ENCODE measurements around the gene TNRC6C.
"Not testable (repeated sequence)": the region's sequence is repeated elsewhere in the genome, so short reads cannot be mapped to it uniquely, and the experiment has no call there.

TNRC6C gene

DNA sequence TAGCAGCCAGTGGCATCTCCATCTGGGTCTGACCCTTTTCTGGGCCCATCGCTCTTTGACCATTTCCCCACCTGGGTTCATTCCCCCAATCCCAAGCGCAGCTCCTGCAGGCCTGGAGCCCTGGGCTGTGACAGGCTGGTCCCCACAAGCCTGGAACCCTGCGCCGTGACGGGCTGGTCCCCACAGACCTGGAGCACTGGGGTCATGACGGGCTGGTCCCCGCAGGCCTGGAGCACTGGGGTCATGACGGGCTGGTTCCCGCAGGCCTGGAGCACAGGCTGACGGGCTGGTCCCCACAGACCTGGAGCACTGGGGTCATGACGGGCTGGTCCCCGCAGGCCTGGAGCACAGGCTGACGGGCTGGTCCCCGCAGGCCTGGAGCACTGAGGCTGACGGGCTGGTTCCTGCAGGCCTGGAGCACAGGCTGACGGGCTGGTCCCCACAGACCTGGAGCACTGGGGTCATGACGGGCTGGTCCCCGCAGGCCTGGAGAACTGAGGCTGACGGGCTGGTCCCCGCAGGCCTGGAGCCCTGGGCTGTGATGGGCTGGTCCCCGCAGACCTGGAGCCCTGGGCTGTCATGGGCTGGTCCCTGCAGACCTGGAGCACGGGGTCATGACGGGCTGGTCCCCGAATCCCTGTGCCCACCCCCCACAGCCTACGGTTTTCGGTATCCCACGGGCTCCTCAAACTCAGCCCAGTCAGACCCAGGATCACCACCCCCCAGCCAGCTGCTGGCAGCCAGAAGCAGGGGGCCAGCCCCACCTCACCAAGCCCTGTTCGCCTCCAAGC, 153.4 kb downstream of the TNRC6C start:
- DNase-seq (ENCODE audit: low read depth), result no peak

DNA sequence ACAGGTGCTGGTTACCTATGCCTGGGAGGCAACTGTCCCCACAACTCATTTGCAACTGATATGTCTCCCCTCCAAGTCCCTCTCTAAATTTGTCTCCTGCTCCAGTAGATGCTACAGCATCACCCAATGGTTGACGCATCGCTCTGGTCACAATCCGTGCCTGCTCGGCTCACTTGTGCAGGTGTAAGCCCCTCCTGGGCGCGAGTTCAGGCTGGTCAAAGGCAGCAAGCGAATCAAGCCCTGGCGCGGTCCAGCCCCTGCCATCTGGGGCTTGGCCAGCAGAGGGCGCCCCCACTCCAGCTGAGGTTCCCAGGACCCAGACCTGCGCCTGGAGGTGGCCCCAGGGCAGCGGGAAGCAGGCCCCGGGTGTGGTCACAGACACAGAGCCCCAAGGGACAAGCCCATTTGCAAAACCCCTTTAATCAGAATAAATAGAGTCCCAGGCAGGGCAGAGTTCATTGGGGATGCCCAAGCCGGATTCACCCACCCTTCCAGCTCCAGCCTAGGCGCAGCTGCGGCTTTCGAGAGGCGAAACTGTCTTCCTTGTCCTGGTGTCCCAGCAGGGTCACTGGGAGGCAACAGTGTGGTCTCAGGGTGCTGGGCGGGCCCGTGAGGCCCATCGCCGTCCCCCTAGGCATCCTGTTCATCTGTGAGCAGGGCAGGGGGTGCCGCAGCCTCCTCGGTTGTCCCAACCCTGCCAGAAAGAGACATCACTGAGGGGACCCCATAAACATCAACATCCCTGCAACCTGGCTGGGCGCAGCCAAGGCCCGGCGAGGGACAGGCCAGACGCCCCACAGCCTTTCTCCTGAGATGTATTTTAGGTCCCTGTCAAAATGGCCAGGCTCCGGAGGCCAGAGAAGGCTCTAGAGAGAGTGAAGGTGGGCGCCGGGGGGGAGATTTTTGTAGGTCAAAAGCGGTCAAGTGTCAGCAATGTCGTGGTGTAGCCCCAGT, 154.3 kb downstream of the TNRC6C start:
- DNase-seq (ENCODE audit: low read depth), result peak; percentile 17

DNA sequence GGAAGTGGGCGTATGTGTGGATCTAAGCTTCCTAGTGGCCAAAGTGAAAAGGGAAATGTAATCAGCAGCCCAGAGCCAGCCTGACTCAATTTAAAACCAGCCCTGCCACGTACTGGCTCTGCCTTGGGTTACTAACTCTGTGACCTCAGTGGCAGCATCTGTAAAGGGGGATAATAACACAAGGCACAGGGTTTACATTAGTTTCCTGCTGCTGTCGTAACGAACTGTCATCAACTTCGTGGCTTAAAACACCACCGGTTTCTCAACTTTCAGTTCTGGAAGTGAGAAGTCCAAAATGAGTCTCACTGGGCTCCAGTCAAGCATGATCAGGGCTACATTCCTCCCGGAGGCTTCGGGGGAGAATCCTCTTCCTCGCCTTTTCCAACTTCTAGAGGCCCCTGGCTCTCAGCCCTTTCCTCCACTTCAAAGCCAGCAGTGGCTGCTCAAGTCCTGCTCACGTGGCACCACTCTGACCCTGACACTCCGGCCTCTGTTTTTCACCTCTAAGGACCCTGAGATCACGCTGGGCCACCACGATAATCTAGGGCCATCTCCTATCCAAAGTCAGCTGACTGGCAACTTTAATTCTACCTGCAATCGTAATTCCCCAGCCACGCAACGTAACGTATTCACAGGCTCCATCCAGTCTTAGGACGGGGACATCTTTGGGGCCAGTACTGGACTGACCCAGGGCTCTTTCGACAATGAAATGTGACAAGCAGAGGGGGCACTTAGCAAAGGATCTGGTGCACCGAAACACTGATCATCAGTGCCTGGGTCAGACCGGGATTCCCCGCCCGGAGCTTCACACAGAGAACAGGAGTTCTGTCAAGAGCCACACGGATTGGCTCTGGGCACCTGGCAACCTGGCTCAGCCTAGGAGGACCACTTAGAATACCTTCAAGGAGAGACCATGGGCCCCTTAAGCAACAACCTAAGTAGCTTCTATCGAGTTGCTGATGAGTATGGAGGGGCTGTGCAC, 155.6 kb downstream of the TNRC6C start:
- no peak for DNase-seq (ENCODE audit: low read depth)

DNA sequence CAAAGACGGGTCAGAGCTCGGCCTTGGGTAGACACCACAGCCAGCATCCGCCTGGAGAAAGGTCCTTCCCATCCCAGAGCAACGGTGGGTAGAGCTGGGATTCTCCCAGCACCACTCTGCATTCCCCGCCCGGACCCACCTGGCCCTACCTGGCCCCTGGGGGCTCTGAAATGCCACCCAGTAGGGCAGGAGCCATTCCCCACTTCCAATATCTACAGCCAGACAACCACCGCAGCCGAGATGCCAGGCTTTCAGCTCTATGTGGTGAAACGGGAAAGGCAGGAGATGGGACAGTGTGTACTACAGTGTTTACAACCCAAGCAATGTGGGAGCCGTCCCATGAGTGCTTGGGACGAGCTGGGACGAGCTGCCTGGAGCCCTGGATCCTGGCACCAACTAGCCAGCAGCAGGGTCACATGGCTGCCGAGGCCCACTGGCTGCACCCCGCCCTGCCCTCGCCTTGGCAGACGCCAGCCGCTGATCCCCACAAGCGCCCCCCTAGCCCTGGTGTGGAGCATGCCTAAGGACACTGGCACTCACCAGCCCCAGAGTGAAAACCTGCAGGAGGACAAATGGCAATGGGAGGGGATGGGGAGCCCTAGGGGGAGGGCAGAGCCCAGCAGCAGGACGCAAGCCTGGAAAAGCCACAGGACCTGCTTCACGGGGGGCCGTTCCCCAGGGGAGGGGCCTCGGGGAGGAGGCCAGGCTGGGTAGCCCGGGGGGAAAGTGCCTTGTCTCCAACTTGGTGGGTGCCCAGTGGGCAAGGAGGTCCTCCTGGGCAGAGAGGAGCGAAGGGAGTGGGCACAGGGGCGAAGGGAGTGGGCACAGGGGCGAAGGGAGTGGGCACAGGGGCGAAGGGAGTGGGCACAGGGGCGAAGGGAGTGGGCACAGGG, 156.6 kb downstream of the TNRC6C start:
- peak; percentile 36 for DNase-seq (ENCODE audit: low read depth)

DNA sequence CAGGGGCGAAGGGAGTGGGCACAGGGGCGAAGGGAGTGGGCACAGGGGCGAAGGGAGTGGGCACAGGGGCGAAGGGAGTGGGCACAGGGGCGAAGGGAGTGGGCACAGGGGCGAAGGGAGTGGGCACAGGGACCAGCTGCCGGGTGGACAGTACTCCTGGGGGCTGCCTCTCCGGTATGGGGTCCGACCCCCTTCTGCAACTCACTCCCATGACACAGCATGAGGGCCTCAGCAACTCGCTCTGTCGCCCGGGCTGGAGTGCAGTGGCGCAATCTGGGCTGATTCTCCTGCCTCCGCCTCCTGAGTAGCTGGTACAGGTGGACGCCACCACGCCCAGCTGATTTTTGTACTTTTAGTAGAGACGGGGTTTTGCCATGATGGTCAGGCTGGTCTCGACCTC, 157.3 kb downstream of the TNRC6C start:
- not testable (repeated sequence) for DNase-seq (ENCODE audit: low read depth)

DNA sequence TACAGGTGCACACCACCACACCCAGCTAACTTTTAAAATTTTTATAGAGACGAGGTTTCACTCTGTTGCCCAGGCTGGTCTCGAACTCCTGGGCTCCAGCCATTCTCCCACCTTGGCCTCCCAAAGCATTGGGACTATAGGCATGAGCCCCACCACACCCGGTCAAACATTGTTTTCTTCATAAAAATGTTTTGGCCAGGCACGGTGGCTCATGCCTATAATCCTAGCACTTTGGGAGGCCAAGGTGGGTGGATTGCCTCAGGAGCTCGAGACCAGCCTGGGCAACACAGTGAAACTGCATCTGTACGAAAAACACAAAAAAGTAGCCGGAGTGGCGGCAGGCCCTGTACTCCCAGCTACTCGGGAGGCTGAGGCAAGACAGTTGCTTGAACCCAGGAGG, 157.9 kb downstream of the TNRC6C start:
- DNase-seq (ENCODE audit: low read depth), result no peak

DNA sequence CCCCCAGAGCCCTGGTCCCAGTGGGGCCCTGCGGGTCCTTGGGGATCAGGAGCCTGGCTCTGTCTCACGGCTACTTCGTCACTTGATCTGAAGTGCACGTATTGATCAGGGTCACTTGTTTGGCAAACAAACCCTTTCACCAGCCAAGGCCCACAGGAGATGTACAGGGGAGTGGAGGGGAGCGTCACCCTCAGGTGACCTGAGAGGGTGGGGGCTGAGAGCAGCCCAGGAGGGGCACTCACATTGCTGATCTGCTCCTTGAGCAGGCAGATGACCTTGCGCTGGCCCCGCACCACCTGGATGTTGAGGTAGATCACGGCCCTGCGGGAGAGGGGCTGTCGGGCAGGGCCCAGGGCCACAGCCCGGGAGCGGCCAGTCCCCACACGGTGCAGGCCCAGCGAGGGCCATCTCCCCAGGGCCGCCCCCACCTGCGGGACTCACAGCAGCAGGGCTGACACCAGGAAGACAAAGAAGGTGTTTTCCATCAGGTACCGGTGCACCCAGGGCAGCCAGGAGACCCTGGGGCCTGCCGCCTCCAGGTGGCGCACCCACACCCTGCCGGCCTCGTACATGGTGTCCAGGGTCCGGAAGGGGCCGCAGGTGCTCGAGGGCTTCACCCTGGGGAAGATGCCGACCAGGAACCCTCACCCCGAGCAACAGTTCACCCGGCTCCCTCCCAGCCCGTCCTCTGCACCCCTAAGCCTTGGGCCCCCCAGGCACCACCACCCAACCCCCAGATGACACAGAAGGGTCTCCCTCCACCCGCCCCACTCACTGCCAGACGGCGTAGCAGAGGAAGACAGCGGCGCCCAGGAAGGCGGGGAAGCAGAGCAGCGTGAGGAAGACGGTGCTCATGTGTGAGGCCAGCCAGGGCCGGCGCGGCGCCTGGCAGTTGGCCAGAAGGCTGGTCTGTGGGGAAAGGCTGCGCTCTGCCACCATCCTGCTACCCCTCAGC, 158.8 kb downstream of the TNRC6C start:
- peak; percentile 18 for DNase-seq (ENCODE audit: low read depth)

DNA sequence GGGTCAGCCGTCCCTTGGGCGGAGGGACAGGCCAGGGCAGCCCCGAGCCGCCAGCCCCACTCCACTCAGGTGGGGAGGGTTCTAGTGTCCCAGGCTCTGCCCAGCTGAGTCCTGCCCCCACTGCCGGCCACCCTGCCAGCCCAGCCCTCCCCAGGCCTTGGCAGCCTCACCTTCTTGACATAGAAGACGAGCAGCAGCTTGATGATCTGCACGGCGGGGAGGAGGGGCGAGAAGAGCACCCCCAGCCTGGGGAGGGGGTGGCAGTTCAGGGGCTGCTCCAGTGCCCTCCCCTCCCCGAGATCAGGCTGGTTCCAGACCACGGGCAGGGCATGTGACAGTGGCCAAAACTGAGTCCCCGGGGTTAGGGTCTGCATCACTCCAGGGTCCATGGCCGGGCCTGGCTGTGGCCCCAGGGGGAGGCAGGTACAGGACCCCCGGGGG, 160.3 kb downstream of the TNRC6C start:
- no peak for DNase-seq (ENCODE audit: low read depth)

DNA sequence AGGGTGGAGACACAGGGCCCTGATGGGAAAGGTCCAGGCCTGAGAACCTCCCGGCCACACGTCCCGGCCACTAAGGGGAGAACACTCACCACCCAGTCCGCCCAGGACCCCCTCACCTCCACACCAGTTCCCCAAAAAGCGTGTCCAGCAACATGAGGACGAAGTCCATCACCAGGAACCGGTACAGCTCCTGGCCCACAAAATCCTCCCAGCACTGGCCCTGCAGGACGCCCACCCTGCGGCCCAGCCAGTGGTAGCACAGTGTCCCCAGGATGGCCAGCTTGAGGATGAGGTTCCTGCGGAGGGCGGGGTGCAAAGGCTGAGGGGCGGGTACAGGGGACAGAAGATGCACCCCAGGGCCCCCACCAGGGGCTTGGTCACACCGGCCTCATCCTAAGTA, 162.0 kb downstream of the TNRC6C start:
- no peak for DNase-seq (ENCODE audit: low read depth)

DNA sequence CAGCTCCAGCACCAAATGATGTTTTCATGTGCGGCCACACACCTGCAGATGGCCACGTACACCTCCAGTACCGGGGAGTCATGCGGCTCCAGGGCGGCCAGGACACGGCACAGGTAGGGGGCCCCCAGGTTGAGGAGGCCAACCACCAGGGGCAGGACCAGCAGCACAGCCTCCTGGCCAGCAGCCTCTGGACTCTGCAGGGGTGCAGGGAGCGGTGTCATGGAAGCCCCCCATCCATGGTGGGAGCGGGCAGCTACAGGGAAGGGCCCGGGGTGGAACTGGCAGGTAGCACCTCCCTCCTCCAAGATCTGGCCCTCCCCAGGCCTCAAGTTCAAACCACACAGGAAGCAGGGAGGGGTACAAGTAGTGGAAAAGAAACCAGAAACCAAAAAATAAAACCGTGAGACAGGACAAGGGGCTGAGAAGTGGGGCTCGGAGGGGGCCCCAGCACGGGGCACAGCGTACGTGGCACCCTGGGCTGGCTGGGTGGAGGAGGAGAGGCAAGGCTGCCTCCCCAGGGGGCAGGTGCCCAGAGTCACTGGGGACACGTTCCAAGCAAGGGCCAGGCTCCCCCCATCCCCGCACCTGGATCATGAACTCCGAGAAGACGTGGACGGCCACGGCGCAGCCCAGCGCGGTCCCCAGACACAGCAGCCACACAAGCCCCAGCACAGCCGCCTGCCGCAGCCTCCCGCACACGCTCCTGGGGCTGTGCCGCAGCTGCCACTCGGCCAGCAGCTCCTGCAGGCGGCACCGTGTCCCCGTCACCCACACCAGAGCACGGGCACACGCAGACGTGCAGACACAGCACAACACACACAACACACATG, 162.7 kb downstream of the TNRC6C start:
- DNase-seq (ENCODE audit: low read depth), result no peak

DNA sequence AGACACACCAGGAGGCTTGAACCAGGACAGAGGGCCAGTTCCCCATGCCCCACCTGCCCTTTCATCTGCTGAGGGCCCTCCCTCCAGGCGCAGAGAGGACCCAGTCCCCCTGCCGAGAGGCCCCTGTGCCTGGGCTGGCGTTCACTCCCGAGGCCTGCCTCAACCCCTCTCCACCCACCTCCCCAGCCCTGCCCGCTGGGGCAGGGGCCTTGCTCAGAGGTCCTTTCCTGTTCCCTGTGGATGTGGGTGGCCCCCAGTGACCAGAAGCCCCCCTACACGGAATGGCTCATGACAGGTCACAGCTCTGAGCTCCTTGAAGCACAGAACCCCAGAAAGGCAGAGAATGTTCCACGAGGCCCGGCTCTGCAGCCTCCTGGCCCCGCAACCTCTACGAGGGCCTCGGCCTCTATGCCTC, 163.3 kb downstream of the TNRC6C start:
- DNase-seq (ENCODE audit: low read depth), result no peak

DNA sequence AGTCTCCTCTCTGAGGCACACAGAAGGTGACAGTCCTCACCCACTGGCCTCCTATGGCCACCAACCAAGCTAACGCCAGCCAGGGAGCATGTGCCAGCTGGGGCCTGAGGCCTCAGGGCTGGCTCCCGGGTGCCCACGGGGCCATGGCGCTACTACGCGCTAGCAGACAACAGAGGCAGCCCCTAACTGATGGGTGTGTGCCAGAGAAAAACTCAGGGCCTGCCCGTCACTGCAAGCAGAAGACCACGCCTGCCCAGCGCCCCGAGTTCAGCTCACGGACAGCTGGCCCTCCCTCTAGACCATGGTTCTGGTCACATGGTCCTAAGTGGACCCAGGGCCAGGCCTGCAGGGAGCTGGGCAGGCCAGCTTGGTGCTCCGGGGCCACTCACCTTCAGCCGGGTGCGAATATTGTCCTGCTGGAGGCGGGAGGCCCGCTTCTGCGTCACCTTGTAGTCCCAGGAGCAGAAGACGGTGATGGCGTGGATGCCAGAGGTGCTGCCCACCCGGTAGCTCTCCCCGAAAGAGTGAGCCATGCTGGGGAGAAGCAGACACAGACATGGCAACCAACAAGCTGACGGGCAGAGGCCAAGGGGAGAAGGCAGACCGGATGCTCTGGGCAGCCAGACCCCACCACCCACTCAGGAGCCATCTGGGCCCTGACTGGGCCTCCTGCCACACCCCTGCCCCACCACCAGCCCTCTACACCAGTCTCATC, 163.9 kb downstream of the TNRC6C start:
- DNase-seq (ENCODE audit: low read depth), result no peak

DNA sequence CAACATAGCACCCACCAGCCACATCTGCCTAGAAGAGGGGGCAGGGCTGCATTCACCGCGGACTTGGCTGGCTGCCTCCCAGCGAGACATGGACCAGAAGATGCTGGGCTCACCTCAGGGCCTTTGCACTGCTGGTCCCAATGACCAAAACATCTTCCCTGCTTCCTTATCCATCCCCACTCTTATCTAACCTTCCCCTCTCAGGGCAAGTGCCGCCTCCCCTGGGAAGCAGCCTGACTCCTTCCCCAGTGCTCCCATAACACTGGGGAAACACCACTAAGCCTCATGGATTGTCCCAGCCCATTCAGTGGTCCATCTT, 164.4 kb downstream of the TNRC6C start:
- no peak for DNase-seq (ENCODE audit: low read depth)

DNA sequence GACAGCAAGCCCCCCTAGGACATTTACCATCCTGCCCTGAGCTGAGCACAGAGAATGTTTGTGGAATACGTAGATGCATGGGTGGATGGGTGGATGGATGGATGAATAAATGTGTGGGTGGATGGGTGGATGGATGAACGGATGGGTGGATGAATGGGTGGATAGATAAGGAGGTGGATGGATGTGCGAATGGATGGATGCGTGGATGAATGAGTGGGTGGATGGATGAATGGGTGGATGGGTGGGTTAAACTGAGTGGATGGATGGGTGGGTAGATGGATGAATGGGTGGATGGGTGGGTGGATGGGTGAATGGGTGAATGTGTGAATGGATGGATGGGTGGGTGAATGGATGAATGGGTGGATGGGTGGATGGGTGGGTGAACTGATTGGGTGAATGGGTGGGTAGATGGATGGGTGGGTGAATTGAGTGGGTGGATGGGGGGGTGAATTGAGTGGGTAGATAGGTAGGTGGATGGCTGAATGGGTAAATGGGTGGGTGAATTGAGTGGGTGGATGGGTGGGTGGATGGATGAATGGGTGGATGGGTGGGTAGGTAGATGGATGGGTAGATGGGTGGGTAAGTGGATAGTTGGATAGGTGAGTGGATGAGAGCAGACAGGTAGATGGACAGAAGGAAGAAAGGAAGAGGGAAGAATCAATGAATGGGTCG, 164.9 kb downstream of the TNRC6C start:
- no peak for DNase-seq (ENCODE audit: low read depth)

DNA sequence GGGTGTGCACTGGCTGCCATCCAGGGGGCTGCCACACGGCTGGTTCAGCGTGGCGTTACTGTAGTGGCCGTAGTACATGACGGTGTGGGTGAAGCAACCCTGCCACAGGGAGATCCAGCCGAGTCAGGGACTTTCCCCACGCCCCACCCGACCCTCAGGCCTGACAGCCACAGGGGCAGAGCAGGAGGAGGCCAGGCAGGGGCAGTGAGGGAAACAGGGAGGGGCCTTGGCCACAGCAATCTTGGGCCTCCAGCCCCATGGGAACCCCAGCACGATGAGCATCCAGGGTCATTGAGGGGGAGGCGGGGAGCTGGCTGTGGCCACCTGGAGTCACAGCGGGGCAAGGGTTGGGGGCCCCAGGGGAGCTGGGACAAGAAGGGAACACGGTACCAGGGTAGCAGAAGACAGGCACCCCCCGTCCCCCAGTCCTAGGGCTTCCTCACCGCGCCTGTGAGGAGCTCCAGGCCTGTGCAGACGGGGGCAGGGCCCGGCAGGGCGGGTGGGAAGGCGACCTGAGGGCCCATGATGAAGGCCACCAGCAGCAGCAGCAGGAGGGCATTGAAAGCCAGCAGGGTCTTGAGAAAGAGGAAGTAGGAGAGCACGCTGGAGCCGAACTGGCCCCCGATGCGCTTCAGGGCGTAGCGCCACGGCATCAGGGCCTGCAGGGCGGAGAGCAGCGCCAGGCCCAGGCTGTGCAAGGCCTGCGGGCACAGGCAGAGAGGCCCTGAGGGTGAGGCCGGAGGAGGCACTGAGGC, 165.8 kb downstream of the TNRC6C start:
- DNase-seq (ENCODE audit: low read depth), result no peak

DNA sequence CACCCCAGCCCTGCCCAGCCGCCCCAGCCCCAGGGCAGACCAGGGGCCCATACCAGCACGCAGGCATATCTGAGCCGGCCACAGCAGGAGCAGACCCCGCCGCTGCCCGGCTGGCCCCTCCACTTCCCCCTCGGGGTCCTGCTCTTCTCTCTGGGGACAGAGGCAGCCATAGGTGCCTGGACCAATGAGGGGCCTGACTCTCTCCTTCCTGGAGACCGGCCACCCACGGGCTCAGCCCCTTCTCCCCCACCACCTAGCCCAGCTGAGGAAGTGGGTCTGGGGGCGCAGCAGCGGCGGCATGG, 166.3 kb downstream of the TNRC6C start:
- no peak for DNase-seq (ENCODE audit: low read depth)
